Left ventricle myocardium inferior (tissue), 1 donor: ENCODE data around the gene KLHDC9. TPM values are rescaled to one million over a fixed set of nuclear protein-coding genes. Genes with fewer than 3 reads are reported as not detected.

Source experiments
- DNase-seq: peaks from one replicate; pipeline ENCODE4 v3.0.0-alpha.2; 2020
- H3K27ac ChIP-seq: fragments of 200-600 bp; replicated peaks from 2 replicates; pipeline ENCODE4 v1.8.0; 2021
- H3K27me3 ChIP-seq: fragments of 200-600 bp; 2 replicates; pipeline ENCODE4 v1.8.0; 2021; ENCODE audit warnings: low read depth
- H3K36me3 ChIP-seq: fragments of 200-600 bp; 2 replicates; pipeline ENCODE4 v1.8.0; 2021
- H3K4me1 ChIP-seq: fragments of 200-600 bp; 2 replicates; pipeline ENCODE4 v1.8.0; 2021
- H3K4me3 ChIP-seq: fragments of 200-600 bp; 2 replicates; pipeline ENCODE4 v1.8.0; 2021; ENCODE audit warnings: mild to moderate bottlenecking, moderate library complexity
- H3K9me3 ChIP-seq: fragments of 200-600 bp; replicated peaks from 2 replicates; pipeline ENCODE4 v1.8.0; 2021
- CTCF ChIP-seq: fragments of 200-600 bp; IDR thresholded peaks from 2 replicates; pipeline ENCODE4 v1.8.0; 2021; ENCODE audit warnings: antibody characterized with exemption, mild to moderate bottlenecking, borderline replicate concordance
- intact Hi-C: fragments of 100-400 bp; cut with micrococcal nuclease; formaldehyde crosslinking; loops from one replicate; pipeline ENCODE4 v1.11.0; 2022
- total RNA-seq: library from RNA; stranded (reverse); fragmentation: NEBNext Ultra II Directional; extraction: Animal tissue kit (Norgen Biotek cat#: 25700); gene quantifications from one replicate; pipeline ENCODE4 v1.2.1, GENCODE V29; 2021
- donor health status: DM: no; HTN: yes; CAD: no; lungs with severe emphysema.

Gene KLHDC9
- total RNA-seq, 1 donor from 2014 or later = 9.1 TPM

DNA sequence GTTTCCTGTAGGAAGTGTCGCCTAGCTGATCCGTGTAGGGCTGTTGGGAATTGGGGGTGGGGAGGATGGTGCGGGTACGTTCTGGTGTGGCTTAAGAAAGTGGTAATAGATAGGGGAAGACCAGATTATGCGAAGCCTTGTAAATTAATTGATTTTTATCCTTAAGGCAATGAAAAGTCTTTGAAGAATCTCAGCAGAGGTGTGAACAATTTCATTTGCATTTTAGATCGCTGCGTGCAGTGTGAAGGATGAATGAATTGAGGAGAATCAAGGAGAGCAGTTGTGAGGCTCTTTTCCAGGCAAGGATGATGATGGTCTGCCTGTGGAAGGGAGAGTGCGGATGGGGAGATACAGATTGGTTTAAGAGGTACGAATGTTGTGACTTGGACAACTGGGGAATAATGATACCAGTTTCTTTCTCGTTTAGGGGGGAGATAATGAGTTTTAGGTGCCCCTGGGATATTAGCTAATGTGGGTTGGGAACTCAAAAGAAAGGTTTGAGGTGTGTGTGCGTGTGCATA, 35.1 kb downstream of the KLHDC9 start:
- H3K27me3 ChIP-seq = no peaks in the 10 kb centered on the region
- intact Hi-C loops = no loop called here
- peak overlapping the region; percentile 80 for H3K4me3 ChIP-seq
- H3K4me1 ChIP-seq = peaks cover 71% of the 10 kb centered on the region
- H3K27ac ChIP-seq = peak overlapping the region; percentile 97
- TF ChIP-seq CTCF = no peak
- no peak for DNase-seq
- peaks cover 9% of the 10 kb centered on the region for H3K36me3 ChIP-seq
- no peaks in the 10 kb centered on the region for H3K9me3 ChIP-seq

GRCh38 chr1:161137881-161138280, 39.7 kb downstream of the KLHDC9 start:
- H3K27me3 ChIP-seq = no peaks in the 10 kb centered on the region
- TF ChIP-seq CTCF = no peak
- peaks cover 38% of the 10 kb centered on the region for H3K4me1 ChIP-seq
- H3K9me3 ChIP-seq = no peaks in the 10 kb centered on the region
- no peak for DNase-seq
- no peak overlapping the region for H3K4me3 ChIP-seq
- H3K36me3 ChIP-seq = no peaks in the 10 kb centered on the region
- intact Hi-C loops = no loop called here
- peak overlapping the region; percentile 45 for H3K27ac ChIP-seq

DNA sequence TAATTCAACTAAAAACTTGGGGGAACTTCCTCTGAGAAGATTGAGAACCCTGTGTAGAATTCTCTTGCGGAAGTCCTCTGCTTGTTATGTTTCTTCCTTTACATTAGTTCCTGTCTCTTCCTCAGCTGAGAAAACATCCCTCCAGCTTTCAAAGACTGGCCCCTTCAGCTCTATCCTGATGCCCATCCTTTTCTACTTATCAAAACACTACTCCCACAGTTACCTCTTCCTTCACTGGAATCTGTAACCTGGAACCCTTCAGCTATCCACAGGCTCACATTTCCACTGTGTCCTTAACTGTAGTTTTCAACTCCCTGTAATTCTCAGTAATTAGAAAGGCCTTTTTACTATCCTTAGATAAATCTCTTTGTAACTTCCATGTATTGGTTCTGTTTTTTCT, 40.3 kb downstream of the KLHDC9 start:
- peak overlapping the region; percentile 23 for H3K27ac ChIP-seq
- no peaks in the 10 kb centered on the region for H3K36me3 ChIP-seq
- no peak for TF ChIP-seq CTCF
- no peak overlapping the region for H3K4me3 ChIP-seq
- H3K27me3 ChIP-seq = no peaks in the 10 kb centered on the region
- H3K4me1 ChIP-seq = peaks cover 33% of the 10 kb centered on the region
- no peak for DNase-seq
- intact Hi-C loops = no loop called here
- H3K9me3 ChIP-seq = no peaks in the 10 kb centered on the region

DNA sequence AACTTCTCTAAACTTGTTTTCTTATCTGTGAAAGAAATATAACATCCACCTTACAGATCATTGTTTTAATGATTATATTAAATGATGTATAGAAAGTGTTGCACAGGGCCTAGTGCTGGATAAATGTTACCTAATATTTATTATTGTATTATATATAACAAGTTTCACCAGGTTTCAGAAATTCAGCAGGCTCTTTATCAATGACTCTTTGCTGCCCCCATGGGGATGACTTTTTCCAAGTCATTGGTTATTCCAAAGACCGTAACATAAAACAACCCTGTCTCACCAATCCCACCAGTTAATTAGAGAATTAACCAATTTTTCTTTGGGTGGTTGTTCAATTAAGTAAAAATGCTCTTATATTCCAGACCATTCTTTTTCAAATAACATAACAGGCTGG, 41.6 kb downstream of the KLHDC9 start:
- Histone ChIP-seq H3K4me1 (peaks cover 20% of the 10 kb centered on the region), H3K27me3 (no peaks in the 10 kb centered on the region), H3K27ac (no peak overlapping the region), H3K4me3 (no peak overlapping the region), H3K36me3 (no peaks in the 10 kb centered on the region), H3K9me3 (no peaks in the 10 kb centered on the region)
- DNase-seq = no peak
- intact Hi-C loops = no loop called here
- TF ChIP-seq CTCF = peak; percentile 59

GRCh38 chr1:161140755-161141400, 42.7 kb downstream of the KLHDC9 start:
- H3K4me1 ChIP-seq = peaks cover 18% of the 10 kb centered on the region
- TF ChIP-seq CTCF = no peak
- no peak overlapping the region for H3K27ac ChIP-seq
- no peak overlapping the region for H3K4me3 ChIP-seq
- no peaks in the 10 kb centered on the region for H3K9me3 ChIP-seq
- intact Hi-C loops = no loop called here
- no peaks in the 10 kb centered on the region for H3K36me3 ChIP-seq
- H3K27me3 ChIP-seq = no peaks in the 10 kb centered on the region
- no peak for DNase-seq
